H9 (cell line): ENCODE measurements around the gene GSTK1. TPM values are rescaled to one million over a fixed set of nuclear protein-coding genes. Genes with fewer than 3 reads are reported as not detected.

Source experiments
- DNase-seq: peaks from one replicate; pipeline ENCODE4 v3.0.0-alpha.2; 2017
- H2AFZ ChIP-seq: one replicate; pipeline ENCODE4 v1.6.1; 2013; ENCODE audit warnings: mild to moderate bottlenecking, low read length, control low read depth, moderate library complexity
- H2AK5ac ChIP-seq: 2 replicates; pipeline ENCODE4 v1.6.1; 2013; ENCODE audit warnings: low read length, control low read depth, mixed read lengths; ENCODE audit not compliant: insufficient read length
- H2BK120ac ChIP-seq: one replicate; pipeline ENCODE4 v1.6.1; 2013; ENCODE audit warnings: low read depth, mild to moderate bottlenecking, low read length, control low read depth, inconsistent platforms; ENCODE audit not compliant: poor library complexity, severe bottlenecking
- H2BK12ac ChIP-seq: 2 replicates; pipeline ENCODE4 v1.6.1; 2013; ENCODE audit warnings: low read length, control low read depth, mixed read lengths, low read depth; ENCODE audit not compliant: insufficient read length
- H2BK15ac ChIP-seq: 2 replicates; pipeline ENCODE4 v1.6.1; 2013; ENCODE audit warnings: low read depth, low read length, control low read depth
- H2BK20ac ChIP-seq: one replicate; pipeline ENCODE4 v1.6.1; 2013; ENCODE audit warnings: low read depth, mild to moderate bottlenecking, low read length, control low read depth, inconsistent platforms; ENCODE audit not compliant: poor library complexity, severe bottlenecking
- H2BK5ac ChIP-seq: 2 replicates; pipeline ENCODE4 v1.6.1; 2013; ENCODE audit warnings: low read length, control low read depth, mixed read lengths; ENCODE audit not compliant: insufficient read length
- H3K14ac ChIP-seq: 2 replicates; pipeline ENCODE4 v1.6.1; 2013; ENCODE audit warnings: low read length, control low read depth; ENCODE audit not compliant: insufficient read depth
- H3K18ac ChIP-seq: 2 replicates; pipeline ENCODE4 v1.6.1; 2013; ENCODE audit warnings: low read depth, mild to moderate bottlenecking, mixed read lengths, low read length, control low read depth; ENCODE audit not compliant: insufficient read length
- H3K23ac ChIP-seq: 2 replicates; pipeline ENCODE4 v1.6.1; 2013; ENCODE audit warnings: low read length, control low read depth, mixed read lengths, low read depth; ENCODE audit not compliant: insufficient read length
- H3K23me2 ChIP-seq: 2 replicates; pipeline ENCODE4 v1.6.1; 2013; ENCODE audit warnings: low read depth, mild to moderate bottlenecking, mixed read lengths, low read length, control low read depth; ENCODE audit not compliant: insufficient read length, poor library complexity, severe bottlenecking
- H3K27ac ChIP-seq: 2 replicates; pipeline ENCODE4 v1.5.1; 2013; ENCODE audit warnings: low read length, control low read depth, mixed read lengths, low read depth; ENCODE audit not compliant: insufficient read length
- H3K27me3 ChIP-seq: 2 replicates; pipeline ENCODE4 v1.6.1; 2013; ENCODE audit warnings: low read length, control low read depth, inconsistent platforms; ENCODE audit not compliant: insufficient read depth
- H3K4ac ChIP-seq: 2 replicates; pipeline ENCODE4 v1.6.1; 2013; ENCODE audit warnings: low read depth, mild to moderate bottlenecking, control low read depth, inconsistent platforms, low read length, moderate library complexity
- H3K4me1 ChIP-seq: 2 replicates; pipeline ENCODE4 v1.6.1; 2013; ENCODE audit warnings: low read length, control low read depth, inconsistent platforms; ENCODE audit not compliant: insufficient read depth
- H3K4me2 ChIP-seq: 2 replicates; pipeline ENCODE4 v1.6.1; 2013; ENCODE audit warnings: low read length, control low read depth, mixed read lengths; ENCODE audit not compliant: insufficient read length, insufficient read depth
- H3K56ac ChIP-seq: 2 replicates; pipeline ENCODE4 v1.6.1; 2013; ENCODE audit warnings: low read depth, mild to moderate bottlenecking, mixed read lengths, low read length, control low read depth; ENCODE audit not compliant: insufficient read length
- H3K79me1 ChIP-seq: 2 replicates; pipeline ENCODE4 v1.6.1; 2013; ENCODE audit warnings: low read depth, mild to moderate bottlenecking, moderate library complexity, low read length, control low read depth, inconsistent platforms; ENCODE audit not compliant: insufficient read depth, poor library complexity, severe bottlenecking
- H3K79me2 ChIP-seq: 2 replicates; pipeline ENCODE4 v1.6.1; 2013; ENCODE audit warnings: low read length, control low read depth, inconsistent platforms; ENCODE audit not compliant: insufficient read depth
- H3K9ac ChIP-seq: 2 replicates; pipeline ENCODE4 v1.6.1; 2013; ENCODE audit warnings: low read length, control low read depth, mixed read lengths; ENCODE audit not compliant: insufficient read length; ENCODE audit errors: extremely low read depth
- H3K9me3 ChIP-seq: one replicate; pipeline ENCODE4 v1.6.1; 2013; ENCODE audit warnings: low read depth, low read length, inconsistent platforms; ENCODE audit not compliant: control insufficient read depth
- H3T11ph ChIP-seq: one replicate; pipeline ENCODE4 v1.6.1; 2013; ENCODE audit warnings: mild to moderate bottlenecking, low read length, control low read depth, inconsistent platforms
- H4K20me1 ChIP-seq: one replicate; pipeline ENCODE4 v1.6.1; 2013; ENCODE audit not compliant: control insufficient read depth, insufficient read length, insufficient read depth
- H4K5ac ChIP-seq: 2 replicates; pipeline ENCODE4 v1.6.1; 2013; ENCODE audit warnings: low read depth, mild to moderate bottlenecking, mixed read lengths, low read length, control low read depth; ENCODE audit not compliant: insufficient read length
- H4K8ac ChIP-seq: replicated peaks from 2 replicates; pipeline ENCODE4 v1.6.1; 2013; ENCODE audit warnings: low read length, control low read depth, mixed read lengths, low read depth; ENCODE audit not compliant: insufficient read length
- H4K91ac ChIP-seq: 2 replicates; pipeline ENCODE4 v1.6.1; 2013; ENCODE audit warnings: low read depth, mild to moderate bottlenecking, moderate library complexity, mixed read lengths, low read length, control low read depth; ENCODE audit not compliant: insufficient read length
- H3K27ac Mint-ChIP-seq, 3 experiments: 2 replicates in 2 of 3; 3 replicates in 1 of 3; pipeline ENCODE4 v1.8.0; 2020 to 2021; ENCODE audit warnings: mixed read lengths in 3 of 3, mild to moderate bottlenecking in 1 of 3, moderate library complexity in 1 of 3
- H3K27me3 Mint-ChIP-seq: 2 replicates; pipeline ENCODE4 v1.8.0; 2021; ENCODE audit warnings: low read depth, mild to moderate bottlenecking, moderate library complexity, mixed read lengths
- H3K36me3 Mint-ChIP-seq, 3 experiments: 2 replicates in 2 of 3; 3 replicates in 1 of 3; pipeline ENCODE4 v1.8.0; 2020 to 2021; ENCODE audit warnings: low read depth in 3 of 3, mixed read lengths in 3 of 3; ENCODE audit not compliant: insufficient read depth in 1 of 3
- H3K4me1 Mint-ChIP-seq, 2 experiments: 2 replicates each; pipeline ENCODE4 v1.8.0; 2020; ENCODE audit warnings: mixed read lengths in 2 of 2
- H3K4me3 Mint-ChIP-seq, 2 experiments: 2 replicates in 1 of 2; 3 replicates in 1 of 2; pipeline ENCODE4 v1.8.0; 2020 to 2021; ENCODE audit warnings: mild to moderate bottlenecking in 2 of 2, mixed read lengths in 2 of 2, moderate library complexity in 1 of 2
- H3K9me3 Mint-ChIP-seq, 2 experiments: 2 replicates in 1 of 2; 3 replicates in 1 of 2; pipeline ENCODE4 v1.8.0; 2020; ENCODE audit warnings: mild to moderate bottlenecking in 2 of 2, mixed read lengths in 2 of 2, moderate library complexity in 1 of 2
- WGBS: extraction: QIAGEN DNeasy Blood & Tissue Kit; methylation state at CpG from one replicate; pipeline ENCODE4 v1.1.7; 2013; ENCODE audit warnings: missing lambda C conversion rate, low lambda C conversion rate, mixed read lengths; ENCODE audit not compliant: insufficient read length; ENCODE audit errors: extremely low coverage; 5-methylcytosine and 5-hydroxymethylcytosine counted together
- total RNA-seq: library from RNA; stranded (reverse); gene quantifications from 2 replicates; pipeline ENCODE4 v1.2.1, GENCODE V29; 2021
- TF ChIP-seq, protein P1 (sequence below): fragments of 200-600 bp; sonication (generic); conservative IDR thresholded peaks from 3 replicates; pipeline ENCODE4 v1.8.0; 2021; ENCODE audit warnings: antibody characterized with exemption, mild to moderate bottlenecking

Gene GSTK1
- total RNA-seq, 1 experiment from 2014 or later = 36.1 TPM

GRCh38 chr7:143238289-143238980, 24.8 kb upstream of the GSTK1 start:
- Mint-ChIP-seq H3K4me1 (peaks cover 3 to 7% of the 10 kb centered on the region in 2 experiments; a peak in 3 of 4 replicates), H3K27ac (no peak overlapping the region), H3K9me3 (peaks cover 15 to 17% of the 10 kb centered on the region in 2 experiments), H3K4me3 (no peak overlapping the region), H3K36me3 (peaks cover 0 to 7% (median 0%) of the 10 kb centered on the region in 3 experiments; a peak in 4 of 7 replicates), H3K27me3 (peaks cover 13% of the 10 kb centered on the region)
- Histone ChIP-seq H3K4me2 (no peak overlapping the region), H2BK15ac (no peak overlapping the region), H4K8ac (no peak overlapping the region), H2BK12ac (no peak overlapping the region), H3K4me1 (no peaks in the 10 kb centered on the region), H3K23me2 (no peaks in the 10 kb centered on the region), H4K91ac (no peak overlapping the region), H3K9ac (no peak overlapping the region), H3K9me3 (no peaks in the 10 kb centered on the region), H3T11ph (no peak overlapping the region), H3K14ac (no peak overlapping the region), H4K5ac (no peak overlapping the region), H2AK5ac (no peak overlapping the region), H2BK20ac (no peak overlapping the region), H3K56ac (no peak overlapping the region), H3K4ac (no peak overlapping the region), H4K20me1 (no peaks in the 10 kb centered on the region), H3K27ac (no peak overlapping the region), H3K23ac (no peak overlapping the region), H3K27me3 (no peaks in the 10 kb centered on the region), H2AFZ (no peak overlapping the region), H3K79me2 (no peaks in the 10 kb centered on the region), H2BK120ac (no peak overlapping the region), H3K79me1 (no peaks in the 10 kb centered on the region), H2BK5ac (no peak overlapping the region), H3K18ac (no peak overlapping the region)
- WGBS = no CpG with 5 or more reads among the region's 1 CpG
- TF ChIP-seq, protein P1, sequence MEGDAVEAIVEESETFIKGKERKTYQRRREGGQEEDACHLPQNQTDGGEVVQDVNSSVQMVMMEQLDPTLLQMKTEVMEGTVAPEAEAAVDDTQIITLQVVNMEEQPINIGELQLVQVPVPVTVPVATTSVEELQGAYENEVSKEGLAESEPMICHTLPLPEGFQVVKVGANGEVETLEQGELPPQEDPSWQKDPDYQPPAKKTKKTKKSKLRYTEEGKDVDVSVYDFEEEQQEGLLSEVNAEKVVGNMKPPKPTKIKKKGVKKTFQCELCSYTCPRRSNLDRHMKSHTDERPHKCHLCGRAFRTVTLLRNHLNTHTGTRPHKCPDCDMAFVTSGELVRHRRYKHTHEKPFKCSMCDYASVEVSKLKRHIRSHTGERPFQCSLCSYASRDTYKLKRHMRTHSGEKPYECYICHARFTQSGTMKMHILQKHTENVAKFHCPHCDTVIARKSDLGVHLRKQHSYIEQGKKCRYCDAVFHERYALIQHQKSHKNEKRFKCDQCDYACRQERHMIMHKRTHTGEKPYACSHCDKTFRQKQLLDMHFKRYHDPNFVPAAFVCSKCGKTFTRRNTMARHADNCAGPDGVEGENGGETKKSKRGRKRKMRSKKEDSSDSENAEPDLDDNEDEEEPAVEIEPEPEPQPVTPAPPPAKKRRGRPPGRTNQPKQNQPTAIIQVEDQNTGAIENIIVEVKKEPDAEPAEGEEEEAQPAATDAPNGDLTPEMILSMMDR = no peak
- DNase-seq = no peak
